HG02981 (cell line): ENCODE results near the gene TOP2A.

Experiments
- ATAC-seq: cut with Tn5 transposase; IDR thresholded peaks from one replicate; pipeline ENCODE4 v1.9.1; 2021; ENCODE audit warnings: mild to moderate bottlenecking, moderate library complexity; ENCODE audit not compliant: unreplicated experiment

The TOP2A gene

GRCh38 chr17:40453881-40454612 is 36.4 kb upstream of the TOP2A start:
- ATAC-seq, result no peak

- ATAC-seq, result no peak
Observed at GRCh38 chr17:40452921-40453378, 35.3 kb upstream of the TOP2A start.

- ATAC-seq, result no peak
Observed at GRCh38 chr17:40452216-40452787, 34.6 kb upstream of the TOP2A start.

- no peak for ATAC-seq
Observed at GRCh38 chr17:40451420-40451819, 33.7 kb upstream of the TOP2A start.

- no peak for ATAC-seq
Observed at GRCh38 chr17:40450175-40450574, 32.5 kb upstream of the TOP2A start.

GRCh38 chr17:40448639-40449261 is 31.1 kb upstream of the TOP2A start:
- no peak for ATAC-seq

GRCh38 chr17:40448213-40448638 is 30.5 kb upstream of the TOP2A start:
- no peak for ATAC-seq

- no peak for ATAC-seq
Observed at GRCh38 chr17:40447806-40448205, 30.1 kb upstream of the TOP2A start.

GRCh38 chr17:40447148-40447644 is 29.5 kb upstream of the TOP2A start:
- ATAC-seq, result no peak

GRCh38 chr17:40445751-40446468 is 28.2 kb upstream of the TOP2A start:
- no peak for ATAC-seq

GRCh38 chr17:40443988-40444899 is 26.5 kb upstream of the TOP2A start:
- ATAC-seq, result no peak

- ATAC-seq, result no peak
Observed at GRCh38 chr17:40443196-40443987, 25.7 kb upstream of the TOP2A start, which contains the start of gene IGFBP4. IGFBP4 (plus strand) TSS chr17:40443450; CDS start chr17:40443736, 286 bp downstream.

GRCh38 chr17:40442392-40443195 is 24.9 kb upstream of the TOP2A start:
- ATAC-seq, result no peak

- no peak for ATAC-seq
Observed at GRCh38 chr17:40440166-40440565, 22.5 kb upstream of the TOP2A start.

- no peak for ATAC-seq
Observed at GRCh38 chr17:40437095-40437732, 19.5 kb upstream of the TOP2A start.

- ATAC-seq, result no peak
Observed at GRCh38 chr17:40436636-40437035, 18.9 kb upstream of the TOP2A start.

GRCh38 chr17:40433551-40434415 is 16.1 kb upstream of the TOP2A start:
- no peak for ATAC-seq
